ENCODE results near the gene ZBTB42. TPM values are rescaled to one million over a fixed set of nuclear protein-coding genes. Genes with fewer than 3 reads are reported as not detected.

Gene ZBTB42
- total RNA-seq, 1 donor from 2014 or later, result 3.1 TPM

DNA sequence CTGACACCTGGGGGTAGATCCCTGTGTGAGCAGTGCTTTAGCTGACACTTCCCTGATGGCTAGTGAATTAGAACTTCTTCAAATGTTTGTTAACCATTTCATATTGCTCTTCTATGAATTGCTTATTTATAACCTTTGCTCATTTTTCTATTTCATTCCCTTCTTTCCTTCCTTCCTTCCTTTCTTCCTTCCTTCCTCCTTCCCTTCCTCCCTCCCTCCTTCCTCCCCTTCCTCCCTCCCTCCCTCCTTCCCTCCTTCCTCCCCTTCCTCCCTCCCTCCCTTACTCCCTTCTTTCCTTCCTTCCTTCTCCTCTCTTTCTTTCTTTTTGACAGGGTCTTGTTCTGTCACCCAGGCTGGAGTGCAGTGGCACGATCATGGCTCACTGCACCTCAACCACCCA, 40.8 kb downstream of the ZBTB42 start:
- no peak for DNase-seq (ENCODE audit: extremely low spot score, unreplicated experiment)
- Mint-ChIP-seq H3K27ac (ENCODE audit: unreplicated experiment) (no peak overlapping the region), H3K36me3 (ENCODE audit: unreplicated experiment) (no peaks in the 10 kb centered on the region), H3K9me3 (ENCODE audit: unreplicated experiment) (no peaks in the 10 kb centered on the region), H3K4me1 (ENCODE audit: unreplicated experiment) (peaks cover 15% of the 10 kb centered on the region), H3K27me3 (ENCODE audit: unreplicated experiment) (peaks cover 75% of the 10 kb centered on the region), H3K4me3 (ENCODE audit: unreplicated experiment) (no peak overlapping the region)
- TF ChIP-seq, protein P1, sequence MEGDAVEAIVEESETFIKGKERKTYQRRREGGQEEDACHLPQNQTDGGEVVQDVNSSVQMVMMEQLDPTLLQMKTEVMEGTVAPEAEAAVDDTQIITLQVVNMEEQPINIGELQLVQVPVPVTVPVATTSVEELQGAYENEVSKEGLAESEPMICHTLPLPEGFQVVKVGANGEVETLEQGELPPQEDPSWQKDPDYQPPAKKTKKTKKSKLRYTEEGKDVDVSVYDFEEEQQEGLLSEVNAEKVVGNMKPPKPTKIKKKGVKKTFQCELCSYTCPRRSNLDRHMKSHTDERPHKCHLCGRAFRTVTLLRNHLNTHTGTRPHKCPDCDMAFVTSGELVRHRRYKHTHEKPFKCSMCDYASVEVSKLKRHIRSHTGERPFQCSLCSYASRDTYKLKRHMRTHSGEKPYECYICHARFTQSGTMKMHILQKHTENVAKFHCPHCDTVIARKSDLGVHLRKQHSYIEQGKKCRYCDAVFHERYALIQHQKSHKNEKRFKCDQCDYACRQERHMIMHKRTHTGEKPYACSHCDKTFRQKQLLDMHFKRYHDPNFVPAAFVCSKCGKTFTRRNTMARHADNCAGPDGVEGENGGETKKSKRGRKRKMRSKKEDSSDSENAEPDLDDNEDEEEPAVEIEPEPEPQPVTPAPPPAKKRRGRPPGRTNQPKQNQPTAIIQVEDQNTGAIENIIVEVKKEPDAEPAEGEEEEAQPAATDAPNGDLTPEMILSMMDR (IDR thresholded peaks at IDR 0.05), result no peak

DNA sequence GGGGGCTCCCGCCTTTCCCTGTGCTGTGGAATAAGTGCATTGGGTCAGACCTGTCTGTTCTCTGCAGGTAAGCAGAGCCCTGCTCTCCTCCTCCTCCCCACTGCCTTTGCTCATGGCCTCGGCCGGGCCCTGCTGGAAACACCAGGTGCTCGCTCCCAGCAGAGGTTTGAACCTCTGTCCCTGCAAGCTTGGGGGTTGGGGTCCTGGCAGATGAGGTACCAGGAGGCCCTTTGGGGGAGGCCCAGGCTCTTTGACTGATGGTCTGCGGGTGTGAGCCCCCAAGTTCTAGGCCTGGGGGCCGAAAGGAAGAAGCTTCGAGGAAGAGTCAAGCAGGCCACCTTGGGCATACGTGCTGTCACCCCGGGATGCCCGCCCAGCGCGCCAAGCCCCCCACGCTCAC, 42.1 kb downstream of the ZBTB42 start:
- H3K4me3 Mint-ChIP-seq (ENCODE audit: unreplicated experiment), result no peak overlapping the region
- no peak for DNase-seq (ENCODE audit: extremely low spot score, unreplicated experiment)
- no peaks in the 10 kb centered on the region for H3K36me3 Mint-ChIP-seq (ENCODE audit: unreplicated experiment)
- H3K9me3 Mint-ChIP-seq (ENCODE audit: unreplicated experiment), result no peaks in the 10 kb centered on the region
- peaks cover 73% of the 10 kb centered on the region for H3K27me3 Mint-ChIP-seq (ENCODE audit: unreplicated experiment)
- H3K4me1 Mint-ChIP-seq (ENCODE audit: unreplicated experiment), result peaks cover 15% of the 10 kb centered on the region
- no peak overlapping the region for H3K27ac Mint-ChIP-seq (ENCODE audit: unreplicated experiment)
- TF ChIP-seq, protein P1 (IDR thresholded peaks at IDR 0.05), result no peak

DNA sequence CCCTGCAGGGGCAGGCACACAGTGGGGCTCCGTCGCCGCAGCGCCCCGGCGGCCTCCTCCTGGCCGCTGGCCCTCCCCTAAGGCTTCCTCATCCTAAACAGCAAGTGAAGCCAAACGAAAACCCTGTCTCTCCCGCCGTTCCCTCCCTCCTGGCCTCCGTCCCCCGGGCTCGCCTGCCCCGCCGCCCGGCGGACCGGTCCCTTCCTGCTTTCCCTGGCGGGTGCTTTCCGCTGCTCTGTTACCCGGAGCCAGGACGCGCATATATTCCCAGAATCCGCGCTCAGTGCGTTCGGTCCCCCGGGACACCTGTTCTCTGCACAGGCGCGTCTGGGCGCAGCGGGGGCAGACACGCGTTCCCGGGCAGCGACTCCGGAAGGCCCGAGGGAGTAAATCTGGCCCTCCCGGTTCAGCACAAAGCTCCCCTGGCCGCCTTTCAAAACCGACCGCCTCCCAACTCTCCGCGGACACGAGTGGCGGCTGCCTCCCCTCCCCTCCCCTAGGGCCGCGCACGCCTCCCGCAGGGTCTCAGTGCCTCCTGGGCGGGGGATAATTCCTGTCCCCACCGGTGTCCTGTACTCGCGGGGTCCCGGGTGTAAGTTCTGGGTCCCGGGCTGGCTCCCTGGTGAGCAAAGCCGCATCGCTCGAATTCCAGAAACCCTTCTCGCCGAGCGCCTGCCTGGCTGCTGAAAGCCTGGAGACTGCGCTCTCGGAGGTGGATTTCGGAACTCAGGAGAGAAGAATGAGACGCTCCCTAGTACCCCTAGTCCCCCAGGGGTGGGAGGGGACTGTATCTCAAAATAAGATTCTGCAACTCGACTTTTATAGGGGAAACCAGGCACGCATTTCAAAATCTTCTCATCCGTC, 42.8 kb downstream of the ZBTB42 start:
- H3K9me3 Mint-ChIP-seq (ENCODE audit: unreplicated experiment), result no peaks in the 10 kb centered on the region
- DNase-seq (ENCODE audit: extremely low spot score, unreplicated experiment), result no peak
- TF ChIP-seq, protein P1 (IDR thresholded peaks at IDR 0.05), result no peak
- H3K27ac Mint-ChIP-seq (ENCODE audit: unreplicated experiment), result no peak overlapping the region
- H3K36me3 Mint-ChIP-seq (ENCODE audit: unreplicated experiment), result no peaks in the 10 kb centered on the region
- peaks cover 67% of the 10 kb centered on the region for H3K27me3 Mint-ChIP-seq (ENCODE audit: unreplicated experiment)
- peaks cover 15% of the 10 kb centered on the region for H3K4me1 Mint-ChIP-seq (ENCODE audit: unreplicated experiment)
- H3K4me3 Mint-ChIP-seq (ENCODE audit: unreplicated experiment), result peak overlapping the region; percentile 75

DNA sequence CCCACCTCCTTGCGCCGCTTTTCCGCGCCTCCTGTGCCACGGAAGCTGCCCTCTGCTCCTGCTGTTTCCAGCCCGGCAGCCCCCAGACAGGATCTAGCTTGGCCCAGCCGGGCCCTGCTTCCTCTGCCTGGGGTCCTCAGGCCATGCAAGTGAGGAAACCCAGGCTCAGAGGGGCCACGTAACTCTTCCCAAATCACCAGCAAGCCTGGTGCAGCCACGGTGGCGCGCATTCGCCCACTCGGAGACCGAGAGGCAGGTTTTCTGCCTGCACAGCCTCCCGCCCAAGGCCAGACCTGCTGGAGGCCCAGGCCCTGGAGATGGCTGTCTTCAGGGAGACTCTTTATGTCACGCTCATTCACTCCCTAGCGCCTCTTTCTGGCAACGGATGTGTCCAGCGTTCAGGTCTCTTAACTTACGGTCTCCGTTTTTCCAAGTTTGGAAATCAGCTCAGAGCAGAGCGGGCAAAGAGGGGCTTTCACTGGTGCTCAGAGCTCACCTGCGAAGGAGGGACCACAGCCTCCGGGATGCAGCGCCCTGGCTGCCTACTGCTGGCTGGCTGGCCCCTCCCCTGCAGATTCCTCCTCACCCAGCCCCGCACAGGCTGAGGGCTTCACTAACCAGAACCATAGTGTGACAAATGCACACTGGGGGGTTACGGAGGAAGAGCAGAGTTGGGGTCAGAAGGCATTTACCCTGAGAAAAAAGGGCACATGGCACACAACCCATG, 43.6 kb downstream of the ZBTB42 start:
- TF ChIP-seq, protein P1 (IDR thresholded peaks at IDR 0.05), result no peak
- Mint-ChIP-seq H3K27me3 (ENCODE audit: unreplicated experiment) (peaks cover 59% of the 10 kb centered on the region), H3K27ac (ENCODE audit: unreplicated experiment) (no peak overlapping the region), H3K9me3 (ENCODE audit: unreplicated experiment) (no peaks in the 10 kb centered on the region), H3K4me3 (ENCODE audit: unreplicated experiment) (peak overlapping the region; percentile 75), H3K4me1 (ENCODE audit: unreplicated experiment) (peaks cover 15% of the 10 kb centered on the region), H3K36me3 (ENCODE audit: unreplicated experiment) (no peaks in the 10 kb centered on the region)
- DNase-seq (ENCODE audit: extremely low spot score, unreplicated experiment), result no peak
